Stimulated activated CD8-positive, alpha-beta memory T cell treated with anti-CD3 and anti-CD28 coated beads, Interleukin-12 subunit alpha, Interleukin-12 subunit beta, amount 100 ng/mL, for 4 hours (primary cell): ENCODE results near the gene TRIM25.

Experiments
- DNase-seq: peaks from one replicate; pipeline ENCODE4 v3.0.0-alpha.2; 2020; ENCODE audit warnings: low read depth

Gene TRIM25

DNA sequence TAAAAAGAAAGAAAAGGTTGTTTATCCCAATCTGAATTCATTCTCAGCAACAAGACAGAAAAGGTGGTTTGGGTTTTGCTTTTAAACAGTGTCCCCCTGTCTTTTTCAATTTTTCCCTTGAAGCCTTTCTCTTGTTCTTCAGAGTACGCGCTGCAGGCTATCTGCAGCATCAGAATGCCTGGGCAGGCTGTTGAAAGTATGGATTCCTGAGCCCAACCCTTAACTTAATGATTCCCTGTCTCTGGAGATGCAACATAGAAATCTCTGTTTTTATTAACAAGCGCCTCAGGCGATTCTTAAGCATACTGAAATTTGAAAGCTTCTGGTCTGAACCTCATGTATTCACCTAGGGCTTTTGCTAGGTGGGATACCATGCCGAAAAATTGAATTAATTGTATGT is 47.8 kb downstream of the TRIM25 start:
- no peak for DNase-seq

DNA sequence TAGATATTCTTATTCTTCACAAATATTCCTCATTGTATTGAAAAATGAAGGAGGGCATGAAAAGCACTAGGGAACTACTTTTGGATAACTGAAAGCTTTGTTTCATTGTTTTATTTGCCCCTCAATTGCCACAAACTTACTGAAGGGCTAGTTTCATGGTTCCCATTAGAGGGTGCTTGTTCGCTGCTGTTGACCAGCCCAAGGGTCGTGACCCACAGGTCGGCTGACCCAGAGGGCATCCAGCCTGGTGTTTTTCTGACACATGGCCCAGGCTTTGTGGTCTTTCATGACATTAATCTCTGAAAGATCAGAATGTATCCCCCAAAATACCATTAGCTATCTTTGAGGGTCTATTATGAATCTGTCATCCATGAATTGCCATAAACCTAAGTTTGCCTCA is 49.9 kb downstream of the TRIM25 start:
- DNase-seq = no peak

DNA sequence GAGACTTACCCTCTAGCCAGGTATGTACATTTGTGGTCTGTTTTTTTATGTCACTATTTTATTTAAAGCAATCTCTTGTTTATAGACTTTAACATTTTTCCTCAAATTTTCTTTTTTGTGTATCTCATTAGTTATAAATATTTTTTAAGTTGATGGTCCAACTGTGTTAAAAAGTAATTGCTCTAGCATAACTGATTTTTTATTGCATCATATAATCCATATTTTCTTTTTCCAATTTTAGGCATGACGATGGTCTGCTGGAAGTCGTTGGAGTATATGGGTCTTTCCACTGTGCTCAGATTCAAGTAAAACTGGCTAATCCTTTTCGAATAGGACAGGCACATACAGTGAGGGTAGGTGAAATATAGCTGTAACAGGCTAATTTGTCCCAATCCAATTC is 52.0 kb downstream of the TRIM25 start:
- no peak for DNase-seq

DNA sequence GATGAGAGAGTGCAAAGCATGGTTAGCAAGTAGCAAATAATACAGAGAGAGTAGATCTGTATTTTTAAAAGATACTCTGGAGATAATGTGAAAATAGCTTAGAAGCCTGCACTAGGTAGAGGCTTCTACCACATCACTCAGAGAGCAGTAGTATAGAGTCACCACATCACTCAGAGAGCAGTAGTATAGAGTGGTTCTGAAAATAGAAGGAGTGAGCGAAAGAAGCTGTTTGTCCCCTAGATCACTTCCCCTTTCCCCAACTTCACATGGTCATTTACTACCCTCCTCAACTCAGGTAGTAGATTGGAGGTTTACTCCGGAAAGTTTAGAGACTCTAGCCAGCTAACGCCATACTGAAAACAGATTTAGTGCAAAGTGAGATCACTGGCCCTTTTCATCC is 62.8 kb downstream of the TRIM25 start:
- DNase-seq = no peak

DNA sequence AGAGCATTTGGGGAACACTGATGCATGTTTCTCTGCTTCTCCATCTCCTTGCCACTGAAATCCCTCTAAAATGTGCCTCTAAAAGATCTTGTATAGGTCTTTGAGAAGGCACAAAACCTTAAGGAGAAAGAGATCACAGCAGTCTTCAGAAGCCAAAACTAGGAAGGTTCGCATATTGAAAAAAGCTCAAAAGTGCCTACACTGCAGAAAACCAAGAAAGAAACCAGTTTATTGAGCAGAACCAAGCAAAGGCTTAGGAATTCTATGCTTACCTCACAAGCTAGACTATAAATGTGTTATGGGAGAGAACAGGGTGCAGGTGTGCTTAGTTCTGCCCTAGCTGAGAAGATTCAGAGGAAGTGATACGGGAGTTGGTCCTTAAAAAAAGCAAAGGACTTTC is 63.3 kb downstream of the TRIM25 start:
- DNase-seq = no peak

DNA sequence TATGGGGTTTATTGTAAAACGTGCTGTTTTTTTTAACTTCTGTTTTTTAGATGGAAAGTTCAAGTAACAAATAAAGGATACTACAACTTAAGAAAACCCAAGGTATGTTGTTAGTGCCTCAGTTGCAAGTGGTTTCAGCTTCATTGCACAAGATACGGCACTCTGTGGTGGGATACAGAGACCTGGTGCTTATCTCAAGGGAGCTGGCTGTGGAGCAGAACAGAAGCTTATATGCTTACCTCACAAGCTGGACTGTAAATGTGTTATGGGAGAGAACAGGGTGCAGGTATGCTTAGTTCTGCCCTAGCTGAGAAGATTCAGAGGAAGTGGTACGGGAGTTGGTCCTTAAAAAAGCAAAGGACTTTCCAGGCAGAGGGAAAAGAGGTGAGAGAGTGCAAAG is 64.7 kb downstream of the TRIM25 start:
- no peak for DNase-seq

DNA sequence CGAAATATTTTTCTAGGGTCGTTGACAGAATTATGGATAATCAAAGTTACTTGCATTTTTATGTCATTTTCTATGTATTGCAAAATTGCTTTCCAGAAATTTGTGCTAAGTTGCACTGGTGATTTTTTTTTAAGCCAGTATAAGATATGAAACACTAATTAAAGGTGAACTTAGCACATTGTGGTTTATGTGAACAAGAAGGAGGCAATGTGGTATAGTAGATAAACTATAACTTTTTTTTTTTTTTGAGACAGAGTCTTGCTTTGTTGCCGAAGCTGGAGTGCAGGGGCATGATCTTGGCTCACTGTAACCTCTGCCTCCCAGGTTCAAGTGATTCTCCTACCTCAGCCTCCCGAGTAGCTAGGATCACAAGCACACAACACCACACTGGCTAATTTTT is 66.7 kb downstream of the TRIM25 start:
- DNase-seq = no peak

DNA sequence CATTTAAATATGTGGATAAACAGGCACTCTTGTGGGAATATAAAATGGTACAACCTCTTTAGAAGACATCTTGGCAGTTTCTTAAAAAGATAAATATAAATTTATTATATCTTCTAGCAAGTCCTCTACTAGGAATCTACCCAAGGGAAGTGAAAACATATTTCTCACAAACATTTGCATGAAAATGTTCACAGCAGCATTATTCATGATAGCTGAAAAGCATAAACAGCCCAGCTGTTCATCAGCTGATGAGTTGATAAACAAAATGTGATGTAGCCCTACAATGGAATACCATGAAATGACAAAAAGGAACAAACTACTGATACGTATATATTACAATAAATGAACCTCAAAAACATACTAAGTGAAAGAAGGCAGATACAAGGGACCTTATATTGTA is 67.9 kb downstream of the TRIM25 start:
- DNase-seq = no peak

DNA sequence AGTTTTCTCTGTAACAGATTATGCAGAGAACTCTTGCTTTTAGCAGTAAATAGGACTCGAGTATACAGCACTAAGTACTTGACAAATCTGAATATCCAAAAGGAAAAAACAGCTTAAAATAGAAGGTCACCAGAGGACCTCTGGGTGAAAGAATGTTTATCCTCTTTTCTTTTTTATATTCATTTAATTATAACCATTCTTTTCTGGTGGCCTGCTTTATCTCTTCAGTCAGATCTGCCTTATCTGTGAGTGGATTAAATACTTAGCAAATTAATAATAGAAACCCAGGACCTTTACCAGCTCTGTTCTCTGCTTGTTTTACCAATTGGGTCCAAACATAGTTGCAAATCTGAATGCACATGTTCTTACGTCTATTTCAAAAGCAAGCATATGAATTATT is 71.3 kb downstream of the TRIM25 start:
- no peak for DNase-seq

DNA sequence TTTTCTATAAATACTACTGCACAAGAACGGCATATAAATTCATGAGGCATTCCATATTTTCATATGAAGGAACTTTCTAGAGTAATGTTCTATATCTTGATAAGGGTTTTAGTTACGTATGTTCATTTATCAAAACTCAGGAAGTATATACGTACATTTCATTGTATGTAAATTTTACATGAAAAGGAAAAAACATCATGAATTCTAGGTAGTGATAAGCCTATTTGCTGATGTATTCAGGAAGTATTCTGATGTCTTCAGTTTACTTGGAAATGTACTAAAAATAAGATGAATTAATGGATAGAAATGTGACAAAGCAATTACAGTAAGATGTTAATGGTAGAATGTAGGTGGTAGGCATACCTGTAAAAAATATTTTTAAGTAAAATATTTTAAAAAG is 75.2 kb downstream of the TRIM25 start:
- no peak for DNase-seq
